HepG2 (cell line): ENCODE data around the gene CTU1. TPM values are rescaled to one million over a fixed set of nuclear protein-coding genes. Genes with fewer than 3 reads are reported as not detected.

Experiments
- ATAC-seq: fragments of 200-7000 bp; cut with Tn5 transposase; 3 replicates; pipeline ENCODE4 v1.9.1; 2020; ENCODE audit warnings: mild to moderate bottlenecking, moderate library complexity
- BruUV-seq: library from RNA; stranded (reverse); fragments of 400-500 nt; replicated peaks from 2 replicates; lab custom pipeline; 2021; lab: Mats Ljungman, UMichigan
- CTCF ChIA-PET: fragments of 300-600 bp; formaldehyde crosslinking; extraction: SDS; loops from one replicate; lab custom pipeline; 2021; ENCODE audit warnings: low total read pairs, inconsistent platforms, low intra/inter-chr PET ratio; lab: Yijun Ruan, JAX
- POLR2A ChIA-PET: fragments of 350-600 bp; sonication (Branson Sonifier 250); formaldehyde crosslinking; loops from one replicate; lab custom pipeline; 2020; ENCODE audit warnings: antibody characterized with exemption, inconsistent platforms; lab: Yijun Ruan, JAX
- DNase-seq: peaks from one replicate; pipeline ENCODE4 v3.0.0-alpha.2; 2015; ENCODE audit warnings: low spot score
- FAIRE-seq: peaks from 3 replicates; lab custom pipeline; 2011; peaks lifted over from hg19 to GRCh38; lab: Jason Lieb, UNC
- H2AFZ ChIP-seq: one replicate; pipeline ENCODE4 v1.6.1; 2011; ENCODE audit warnings: low read length, inconsistent platforms
- H3K27ac ChIP-seq: fragments of 300-600 bp; 3 replicates; pipeline ENCODE4 v1.8.0; 2011; ENCODE audit warnings: mixed run types, mild to moderate bottlenecking, mixed read lengths, low read length, inconsistent platforms; ENCODE audit not compliant: insufficient read depth; ENCODE audit errors: extremely low read length
- H3K27me3 ChIP-seq, 2 experiments: fragments of 200-600 bp in 1 of 2; 2 replicates in 1 of 2; 3 replicates in 1 of 2; pipeline versions ENCODE4 v1.6.0 to v1.8.0; 2011; ENCODE audit warnings: low read length in 2 of 2, mild to moderate bottlenecking in 2 of 2, moderate library complexity in 2 of 2, inconsistent platforms in 1 of 2; ENCODE audit not compliant: insufficient read depth in 2 of 2, control insufficient read depth in 1 of 2
- H3K36me3 ChIP-seq, 2 experiments: fragments of 200-600 bp in 1 of 2; replicated peaks in 1 of 2; 2 replicates in 1 of 2; 3 replicates in 1 of 2; pipeline versions ENCODE4 v1.5.1 to v1.8.0; 2011; ENCODE audit warnings: low read length in 2 of 2, inconsistent platforms in 1 of 2; ENCODE audit not compliant: insufficient read depth in 2 of 2, control insufficient read depth in 1 of 2
- H3K4me1 ChIP-seq: 2 replicates; pipeline ENCODE4 v1.5.1; 2012; ENCODE audit warnings: low read length, inconsistent platforms; ENCODE audit not compliant: insufficient read depth
- H3K4me2 ChIP-seq: 2 replicates; pipeline ENCODE4 v1.6.0; 2011; ENCODE audit warnings: low read depth, low read length, inconsistent platforms
- H3K4me3 ChIP-seq, 3 experiments: fragments of 200-600 bp in 1 of 3; sonication (generic), shearing (Covaris generic) in 1 of 3; replicated peaks in 1 of 3; 2 replicates each; pipeline ENCODE4 v1.5.1; 2011 to 2016; ENCODE audit warnings: low read length in 3 of 3, inconsistent platforms in 2 of 3, low read depth in 2 of 3, mild to moderate bottlenecking in 2 of 3, control low read depth in 1 of 3, mixed read lengths in 1 of 3; ENCODE audit not compliant: insufficient read depth in 1 of 3
- H3K79me2 ChIP-seq: one replicate; pipeline ENCODE4 v1.6.1; 2011; ENCODE audit warnings: low read length, inconsistent platforms; ENCODE audit not compliant: insufficient read depth
- H3K9ac ChIP-seq: 2 replicates; pipeline ENCODE4 v1.6.0; 2011; ENCODE audit warnings: mild to moderate bottlenecking, low read depth, low read length, inconsistent platforms; ENCODE audit not compliant: insufficient read depth
- H3K9me3 ChIP-seq: 2 replicates; pipeline ENCODE4 v1.5.1; 2012; ENCODE audit warnings: mild to moderate bottlenecking, low read length
- H4K20me1 ChIP-seq: 2 replicates; pipeline ENCODE4 v1.6.0; 2011; ENCODE audit warnings: inconsistent platforms, mild to moderate bottlenecking, low read length, moderate library complexity; ENCODE audit not compliant: insufficient read depth
- BCL3 ChIP-seq: sonication (generic); formaldehyde crosslinking; IDR thresholded peaks from 2 replicates; pipeline ENCODE4 v1.5.1; 2020; ENCODE audit warnings: mild to moderate bottlenecking, missing genetic modification reagents, moderate library complexity
- CBX2 ChIP-seq, 2 experiments: fragments of 200-600 bp in 1 of 2; sonication (generic); formaldehyde crosslinking in 1 of 2; IDR thresholded peaks; 2 replicates each; pipeline versions ENCODE4 v1.7.0 to v1.8.1; 2018 to 2022; ENCODE audit warnings: low read depth in 2 of 2, low read length in 1 of 2, mild to moderate bottlenecking in 1 of 2, missing genetic modification reagents in 1 of 2
- HNRNPK ChIP-seq: fragments of 200-400 bp; formaldehyde crosslinking; IDR thresholded peaks from 2 replicates; pipeline ENCODE4 v1.6.1; 2018; ENCODE audit warnings: low read length, low read depth, moderate library complexity, mild to moderate bottlenecking; ENCODE audit not compliant: poor library complexity, severe bottlenecking
- JUND ChIP-seq: sonication (generic); formaldehyde crosslinking; IDR thresholded peaks from 2 replicates; pipeline ENCODE4 v1.8.0; 2022; ENCODE audit warnings: mild to moderate bottlenecking, missing genetic modification reagents
- KLF13 ChIP-seq: sonication (generic); formaldehyde crosslinking; IDR thresholded peaks from 2 replicates; pipeline ENCODE4 v1.4.0; 2020; ENCODE audit warnings: mild to moderate bottlenecking, missing genetic modification reagents
- PHF20 ChIP-seq: sonication (generic); formaldehyde crosslinking; IDR thresholded peaks from 2 replicates; pipeline ENCODE4 v1.5.0; 2020; ENCODE audit warnings: mild to moderate bottlenecking, missing genetic modification reagents
- ZBTB10 ChIP-seq: sonication (generic); formaldehyde crosslinking; IDR thresholded peaks from 2 replicates; pipeline ENCODE4 v1.4.0; 2020; ENCODE audit warnings: missing genetic modification reagents, borderline replicate concordance
- ZFY ChIP-seq: sonication (generic); formaldehyde crosslinking; IDR thresholded peaks from 2 replicates; pipeline ENCODE4 v1.4.0; 2020; ENCODE audit warnings: missing genetic modification reagents
- ZNF317 ChIP-seq: sonication (generic); formaldehyde crosslinking; IDR thresholded peaks from 2 replicates; pipeline ENCODE4 v1.5.0; 2020; ENCODE audit warnings: mild to moderate bottlenecking, missing genetic modification reagents
- ZNF318 ChIP-seq: sonication (generic); formaldehyde crosslinking; IDR thresholded peaks from 2 replicates; pipeline ENCODE4 v1.4.0; 2020; ENCODE audit warnings: mild to moderate bottlenecking, missing genetic modification reagents
- WGBS: methylation state at CpG from one replicate; pipeline ENCODE4 v1.1.6; 2017; ENCODE audit warnings: low lambda C conversion rate; 5-methylcytosine and 5-hydroxymethylcytosine counted together
- in situ Hi-C: cut with HindIII; loops from 2 replicates; pipeline ENCODE4 v1.10.0; 2017; ENCODE audit warnings: low pct_unique_long_range_greater_than_20kb; ENCODE audit not compliant: extremely low pct_ligation_motif_present
- intact Hi-C: fragments of 100-400 bp; cut with micrococcal nuclease; formaldehyde crosslinking; loops from one replicate; pipeline ENCODE4 v1.10.0; 2022; ENCODE audit not compliant: unreplicated experiment
- polyA plus RNA-seq, 8 experiments: library from polyadenylated mRNA; depleted of rRNA in 3 of 8; stranded (reverse) in 7 of 8; unstranded in 1 of 8; fragments of >200 nt; fragmentation: Illumina TruSeq in 4 of 8; extraction: Trizol in 4 of 8; gene quantifications; 2 replicates each; pipeline versions ENCODE4 v1.2.1 to v1.2.3, GENCODE V29; 2011 to 2016; ENCODE audit warnings: low read depth in 4 of 8, missing spikeins in 1 of 8, mixed read lengths in 1 of 8; ENCODE audit not compliant: insufficient read depth in 1 of 8
- total RNA-seq, 5 experiments: library from RNA; depleted of rRNA; stranded (reverse); fragments of >200 nt; fragmentation: Illumina TruSeq; extraction: Trizol; gene quantifications; 2 replicates each; pipeline ENCODE4 v1.2.3, GENCODE V29; 2016; ENCODE audit warnings: low read depth in 1 of 5

The CTU1 gene
- total and polyA plus RNA-seq, 2 of the 13 experiments (the other 11 are each of a cell fraction or from before 2014, with no cell fraction given) = 1.9 to 2.9 TPM

GRCh38 chr19:51060973-51061372 is 47.2 kb downstream of the CTU1 start (continued):
- no peak for TF ChIP-seq ZBTB10 (CRISPR knock-in tag)
- TF ChIP-seq ZFY (CRISPR knock-in tag) = no peak
- TF ChIP-seq PHF20 (CRISPR knock-in tag) = no peak
- no peak for TF ChIP-seq CBX2 (IDR thresholded peaks at IDR 0.05; ENCODE audit: low read depth, low read length)
- TF ChIP-seq CBX2 (CRISPR knock-in tag; IDR thresholded peaks at IDR 0.05; ENCODE audit: low read depth) = no peak
- no peak for TF ChIP-seq JUND (CRISPR knock-in tag)
- TF ChIP-seq KLF13 (CRISPR knock-in tag) = no peak
- no peak for TF ChIP-seq BCL3 (CRISPR knock-in tag)
- TF ChIP-seq, all 625 proteins: peak for 0

- Histone ChIP-seq H3K4me2 (no peak overlapping the region), H3K9me3 (no peaks in the 10 kb centered on the region)
- POLR2A ChIA-PET = no interaction called here
Measured at GRCh38 chr19:51060336-51060735, 47.9 kb downstream of the CTU1 start.

More at GRCh38 chr19:51060336-51060735, 47.9 kb downstream of the CTU1 start:
- no TSS peak for BruUV-seq
- H3K4me3 ChIP-seq = no peak overlapping the region
- no peaks in the 10 kb centered on the region for H4K20me1 ChIP-seq
- DNase-seq = no peak
- TF ChIP-seq HNRNPK = peak; percentile 4
- TF ChIP-seq ZNF318 (CRISPR knock-in tag) = no peak
- TF ChIP-seq ZNF317 (CRISPR knock-in tag) = no peak
- CTCF ChIA-PET = no interaction called here
- in situ Hi-C loops (no loop called here), intact Hi-C loops (no loop called here)
- no peak overlapping the region for H3K27ac ChIP-seq
- no peaks in the 10 kb centered on the region for H3K4me1 ChIP-seq
- no peaks in the 10 kb centered on the region for H3K36me3 ChIP-seq
- no peak overlapping the region for H2AFZ ChIP-seq
- ATAC-seq = no peak
- no peak for FAIRE-seq
- H3K27me3 ChIP-seq = no peaks in the 10 kb centered on the region; a peak in 1 of 5 replicates
- H3K79me2 ChIP-seq = no peaks in the 10 kb centered on the region
- WGBS = 32% methylated on average over 4 of the region's 4 CpGs
- H3K9ac ChIP-seq = no peak overlapping the region
